Measurements from ENCODE around the gene MRPL52. TPM values are rescaled to one million over a fixed set of nuclear protein-coding genes. Genes with fewer than 3 reads are reported as not detected.

The MRPL52 gene
- total RNA-seq, 1 experiment from 2014 or later, result 134 TPM

DNA sequence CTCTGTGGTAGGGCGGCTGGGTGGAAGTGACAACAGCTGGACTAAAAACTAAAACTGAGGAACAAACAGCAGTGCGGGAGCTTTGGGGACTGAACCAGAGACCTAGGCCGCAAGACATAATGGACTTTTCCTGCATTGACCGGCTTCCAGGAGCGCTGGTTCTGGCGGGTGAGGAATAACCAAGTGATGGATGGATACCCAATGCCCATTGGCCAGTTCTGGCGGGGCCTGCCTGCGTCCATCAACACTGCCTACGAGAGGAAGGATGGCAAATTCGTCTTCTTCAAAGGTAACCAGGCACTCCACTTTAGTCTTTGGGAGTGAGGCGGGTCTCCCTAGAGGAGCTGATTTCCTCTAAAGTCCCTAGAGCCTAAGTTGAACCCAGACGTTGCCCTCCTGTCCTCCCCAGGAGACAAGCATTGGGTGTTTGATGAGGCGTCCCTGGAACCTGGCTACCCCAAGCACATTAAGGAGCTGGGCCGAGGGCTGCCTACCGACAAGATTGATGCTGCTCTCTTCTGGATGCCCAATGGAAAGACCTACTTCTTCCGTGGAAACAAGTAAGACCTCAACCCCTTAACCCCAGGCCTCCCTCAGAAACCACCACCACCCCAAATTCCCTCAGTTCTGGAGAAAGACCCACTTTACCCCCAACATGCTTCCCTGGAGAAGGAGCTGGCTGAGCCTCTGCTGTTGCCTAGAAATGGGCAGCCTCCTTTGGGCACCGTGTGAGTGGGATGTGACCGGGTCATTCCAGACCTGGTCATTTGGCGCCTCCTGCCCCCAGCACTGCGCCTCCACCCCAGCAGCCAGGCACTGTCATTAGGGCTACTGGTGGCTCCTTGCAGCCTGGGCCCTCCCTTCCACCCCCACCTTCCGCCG lies 14.8 kb downstream of the MRPL52 start:
- CTCF ChIA-PET, result no interaction called here
- H3K9ac ChIP-seq (ENCODE audit: low read length), result no peak overlapping the region

More for the DNA sequence above, 14.8 kb downstream of the MRPL52 start:
- DNase-seq (ENCODE audit: low read depth, low spot score), result no peak
- RAD21 ChIA-PET (ENCODE audit: low non-redundant PET in 1 of 2, low total read pairs in 2 of 2, uncharacterized antibody in 2 of 2, unreplicated experiment in 2 of 2), result no interaction called here
- Histone ChIP-seq H3K4me3 (replicated peaks in 1 of 2; ENCODE audit: low read depth in 1 of 2, low read length in 2 of 2) (no peak overlapping the region), H3K4me1 (ENCODE audit: control insufficient read depth in 1 of 2, insufficient read depth in 2 of 2, low read length in 2 of 2) (no peaks in the 10 kb centered on the region), H3K27me3 (ENCODE audit: insufficient read depth, low read length) (no peaks in the 10 kb centered on the region), H3K36me3 (ENCODE audit: control insufficient read depth in 1 of 2, insufficient read depth in 2 of 2, low read length in 2 of 2) (no peaks in the 10 kb centered on the region), H4K20me1 (ENCODE audit: insufficient read depth) (no peaks in the 10 kb centered on the region), H2AFZ (ENCODE audit: low read depth, low read length, poor library complexity, severe bottlenecking) (no peak overlapping the region), H3K9me3 (ENCODE audit: control insufficient read depth in 1 of 2, insufficient read depth in 1 of 2, low read depth in 1 of 2, low read length in 2 of 2) (no peaks in the 10 kb centered on the region), H3K79me2 (ENCODE audit: insufficient read depth, low read length) (no peaks in the 10 kb centered on the region), H3K27ac (ENCODE audit: low read depth, low read length) (no peak overlapping the region), H3K4me2 (ENCODE audit: low read length) (no peak overlapping the region), H3K9me2 (ENCODE audit: insufficient read depth) (no peaks in the 10 kb centered on the region)
- no TSS peak for BruUV-seq (replicated peaks)
- intact Hi-C loops (cut with micrococcal nuclease), result no loop called here
- ATAC-seq, result peak; percentile 32; the same call in 1 of the 2 replicates
- POLR2A ChIA-PET, result no interaction called here
- no peak for TF ChIP-seq CBX3 (IDR thresholded peaks at IDR 0.05; ENCODE audit: low read depth)
- no peak for TF ChIP-seq ZFX (IDR thresholded peaks at IDR 0.05)
- no peak for TF ChIP-seq FOSL1 (IDR thresholded peaks at IDR 0.05; ENCODE audit: low read depth)
- TF ChIP-seq, protein P1, sequence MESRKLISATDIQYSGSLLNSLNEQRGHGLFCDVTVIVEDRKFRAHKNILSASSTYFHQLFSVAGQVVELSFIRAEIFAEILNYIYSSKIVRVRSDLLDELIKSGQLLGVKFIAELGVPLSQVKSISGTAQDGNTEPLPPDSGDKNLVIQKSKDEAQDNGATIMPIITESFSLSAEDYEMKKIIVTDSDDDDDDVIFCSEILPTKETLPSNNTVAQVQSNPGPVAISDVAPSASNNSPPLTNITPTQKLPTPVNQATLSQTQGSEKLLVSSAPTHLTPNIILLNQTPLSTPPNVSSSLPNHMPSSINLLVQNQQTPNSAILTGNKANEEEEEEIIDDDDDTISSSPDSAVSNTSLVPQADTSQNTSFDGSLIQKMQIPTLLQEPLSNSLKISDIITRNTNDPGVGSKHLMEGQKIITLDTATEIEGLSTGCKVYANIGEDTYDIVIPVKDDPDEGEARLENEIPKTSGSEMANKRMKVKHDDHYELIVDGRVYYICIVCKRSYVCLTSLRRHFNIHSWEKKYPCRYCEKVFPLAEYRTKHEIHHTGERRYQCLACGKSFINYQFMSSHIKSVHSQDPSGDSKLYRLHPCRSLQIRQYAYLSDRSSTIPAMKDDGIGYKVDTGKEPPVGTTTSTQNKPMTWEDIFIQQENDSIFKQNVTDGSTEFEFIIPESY (IDR thresholded peaks at IDR 0.05; ENCODE audit: extremely low read depth, insufficient replicate concordance, low read length), result no peak
- no peak for TF ChIP-seq POLR2A (IDR thresholded peaks at IDR 0.05; ENCODE audit: borderline replicate concordance, extremely low read depth, insufficient read depth, insufficient read length)
- TF ChIP-seq, protein P2, sequence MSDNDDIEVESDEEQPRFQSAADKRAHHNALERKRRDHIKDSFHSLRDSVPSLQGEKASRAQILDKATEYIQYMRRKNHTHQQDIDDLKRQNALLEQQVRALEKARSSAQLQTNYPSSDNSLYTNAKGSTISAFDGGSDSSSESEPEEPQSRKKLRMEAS (IDR thresholded peaks at IDR 0.05), result no peak
- no peak for TF ChIP-seq EZH2 (IDR thresholded peaks at IDR 0.05)
- TF ChIP-seq POLR2AphosphoS5 (IDR thresholded peaks at IDR 0.05; ENCODE audit: low read depth, low read length), result no peak
- TF ChIP-seq REST (IDR thresholded peaks at IDR 0.05; ENCODE audit: low read depth), result no peak
- no peak for TF ChIP-seq SIN3A (IDR thresholded peaks at IDR 0.05; ENCODE audit: low read depth)
- no peak for TF ChIP-seq SP1 (IDR thresholded peaks at IDR 0.05; ENCODE audit: low read depth)
- TF ChIP-seq EGR1 (IDR thresholded peaks at IDR 0.05; ENCODE audit: low read depth), result no peak
- TF ChIP-seq, protein P3, sequence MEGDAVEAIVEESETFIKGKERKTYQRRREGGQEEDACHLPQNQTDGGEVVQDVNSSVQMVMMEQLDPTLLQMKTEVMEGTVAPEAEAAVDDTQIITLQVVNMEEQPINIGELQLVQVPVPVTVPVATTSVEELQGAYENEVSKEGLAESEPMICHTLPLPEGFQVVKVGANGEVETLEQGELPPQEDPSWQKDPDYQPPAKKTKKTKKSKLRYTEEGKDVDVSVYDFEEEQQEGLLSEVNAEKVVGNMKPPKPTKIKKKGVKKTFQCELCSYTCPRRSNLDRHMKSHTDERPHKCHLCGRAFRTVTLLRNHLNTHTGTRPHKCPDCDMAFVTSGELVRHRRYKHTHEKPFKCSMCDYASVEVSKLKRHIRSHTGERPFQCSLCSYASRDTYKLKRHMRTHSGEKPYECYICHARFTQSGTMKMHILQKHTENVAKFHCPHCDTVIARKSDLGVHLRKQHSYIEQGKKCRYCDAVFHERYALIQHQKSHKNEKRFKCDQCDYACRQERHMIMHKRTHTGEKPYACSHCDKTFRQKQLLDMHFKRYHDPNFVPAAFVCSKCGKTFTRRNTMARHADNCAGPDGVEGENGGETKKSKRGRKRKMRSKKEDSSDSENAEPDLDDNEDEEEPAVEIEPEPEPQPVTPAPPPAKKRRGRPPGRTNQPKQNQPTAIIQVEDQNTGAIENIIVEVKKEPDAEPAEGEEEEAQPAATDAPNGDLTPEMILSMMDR (IDR thresholded peaks at IDR 0.05 in 2 of 3, conservative IDR thresholded peaks at IDR 0.05 in 1 of 3; ENCODE audit: borderline replicate concordance in 1 of 3, insufficient read depth in 1 of 3, low read depth in 2 of 3, low read length in 2 of 3), result no peak
